Measurements from ENCODE around the gene MYRF.

GRCh38 chr11:61714916-61715315 is 37.5 kb upstream of the MYRF start:
- TF ChIP-seq CTCF (optimal IDR thresholded peaks at IDR 0.05 in 1 of 3, IDR thresholded peaks at IDR 0.05 in 1 of 3, conservative IDR thresholded peaks at IDR 0.05 in 1 of 3; ENCODE audit: extremely low read depth in 1 of 3, insufficient read depth in 2 of 3, low read length in 3 of 3) (no peak), EZH2 (IDR thresholded peaks at IDR 0.05; ENCODE audit: low read length) (no peak)

All from keratinocyte (primary cell).